Tibial artery (tissue), 4 donors: ENCODE measurements around the gene ITGB7.
A peak's percentile ranks its signal among the peaks of the same experiment; 100 is the strongest.

ENCODE experiments used
- DNase-seq, 2 donors: peaks; one replicate each; pipeline ENCODE4 v3.0.0-alpha.2; 2019
- H3K27ac ChIP-seq, 2 donors: fragments of 200-600 bp; sonication (generic) in 1 of 2; 1 replicate in 1 of 2; 2 replicates in 1 of 2; pipeline ENCODE4 v1.5.1; 2018 to 2019; ENCODE audit warnings: mild to moderate bottlenecking in 1 of 2
- H3K27me3 ChIP-seq, 2 donors: fragments of 200-600 bp; sonication (generic) in 1 of 2; one replicate each; pipeline versions ENCODE4 v1.5.1 to v1.6.0; 2016 to 2019
- H3K36me3 ChIP-seq, 3 donors: fragments of 200-600 bp; sonication (generic) in 2 of 3; one replicate each; pipeline ENCODE4 v1.5.1; 2016 to 2019; ENCODE audit warnings: mild to moderate bottlenecking in 2 of 3
- H3K4me1 ChIP-seq, 4 donors: fragments of 200-600 bp; sonication (generic) in 2 of 4; 1 replicate in 3 of 4; 2 replicates in 1 of 4; pipeline ENCODE4 v1.5.1; 2016 to 2019
- H3K4me3 ChIP-seq, 2 donors: fragments of 200-600 bp; sonication (generic) in 1 of 2; 1 replicate in 1 of 2; 2 replicates in 1 of 2; pipeline ENCODE4 v1.5.1; 2018 to 2019; ENCODE audit warnings: mild to moderate bottlenecking in 2 of 2
- H3K9me3 ChIP-seq, 3 donors: fragments of 200-600 bp; sonication (generic) in 1 of 3; one replicate each; pipeline ENCODE4 v1.5.1; 2016 to 2019
- CTCF ChIP-seq, 2 experiments: fragments of 200-600 bp in 1 of 2; fragments of 450-650 bp in 1 of 2; IDR thresholded peaks; one replicate each; pipeline ENCODE4 v1.5.1; 2017 to 2019; ENCODE audit warnings: antibody characterized with exemption in 2 of 2, mild to moderate bottlenecking in 1 of 2, moderate library complexity in 1 of 2
- intact Hi-C: fragments of 100-400 bp; cut with DNase I; formaldehyde crosslinking; loops from one replicate; pipeline ENCODE4 v1.15.0; 2023; ENCODE audit warnings: low total_unique reads

ITGB7 gene

GRCh38 chr12:53207042-53207441 is at the start of gene ITGB7:
Gene ITGB7, minus strand, starts transcription at chr12:53207251. Its CDS starts 6,808 bp downstream, at chr12:53200443.
- Histone ChIP-seq H3K27ac (peak within 1 kb of the TSS in 1 of 2 donors; percentile 21), H3K9me3 (no peaks in the 10 kb centered on the region), H3K4me1 (peaks cover 0 to 13% (median 4%) of the 10 kb centered on the region in 4 donors), H3K4me3 (no peak within 1 kb of the TSS), H3K36me3 (peaks cover 17 to 27% (median 23%) of the 10 kb centered on the region in 3 donors), H3K27me3 (no peaks in the 10 kb centered on the region)
- intact Hi-C loops = no loop called here
- TF ChIP-seq CTCF (IDR thresholded peaks at IDR 0.05) = no peak
- DNase-seq = peak in 1 of 2 donors; percentile 63

GRCh38 chr12:53255996-53256395 is 48.9 kb upstream of the ITGB7 start:
- Histone ChIP-seq H3K9me3 (no peaks in the 10 kb centered on the region), H3K4me1 (peaks cover 0 to 25% (median 20%) of the 10 kb centered on the region in 4 donors), H3K4me3 (no peak overlapping the region), H3K36me3 (peaks cover 14 to 42% (median 17%) of the 10 kb centered on the region in 3 donors), H3K27me3 (no peaks in the 10 kb centered on the region), H3K27ac (no peak overlapping the region)
- intact Hi-C loops = no loop called here
- TF ChIP-seq CTCF (IDR thresholded peaks at IDR 0.05) = no peak
- no peak for DNase-seq

GRCh38 chr12:53254816-53255545 is 47.9 kb upstream of the ITGB7 start:
- peaks cover 0 to 32% (median 27%) of the 10 kb centered on the region in 4 donors for H3K4me1 ChIP-seq
- no peaks in the 10 kb centered on the region for H3K27me3 ChIP-seq
- H3K27ac ChIP-seq = no peak overlapping the region
- TF ChIP-seq CTCF (IDR thresholded peaks at IDR 0.05) = no peak
- no peak for DNase-seq
- peaks cover 14 to 42% (median 17%) of the 10 kb centered on the region in 3 donors for H3K36me3 ChIP-seq
- H3K9me3 ChIP-seq = no peaks in the 10 kb centered on the region
- no peak overlapping the region for H3K4me3 ChIP-seq
- intact Hi-C loops = no loop called here

- Histone ChIP-seq H3K27me3 (no peaks in the 10 kb centered on the region), H3K36me3 (peaks cover 14 to 42% (median 17%) of the 10 kb centered on the region in 3 donors), H3K4me3 (peak overlapping the region in 1 of 2 donors; percentile 92), H3K27ac (peak overlapping the region; percentile 84 to 93), H3K4me1 (peaks cover 0 to 32% (median 27%) of the 10 kb centered on the region in 4 donors), H3K9me3 (no peaks in the 10 kb centered on the region)
- intact Hi-C loops = loop anchor here (2.0 kb wide), 1 partner anchor 32 kb away; no protein-coding TSS in a partner anchor
- TF ChIP-seq CTCF (IDR thresholded peaks at IDR 0.05) = no peak
- DNase-seq = no peak
Measured at GRCh38 chr12:53253298-53253697, 46.2 kb upstream of the ITGB7 start.

GRCh38 chr12:53252349-53252916 is 45.4 kb upstream of the ITGB7 start:
- peak in 1 of 2 donors; percentile 71 for DNase-seq
- intact Hi-C loops = loop anchor here (2.0 kb wide), 1 partner anchor 32 kb away; no protein-coding TSS in a partner anchor

More at GRCh38 chr12:53252349-53252916, 45.4 kb upstream of the ITGB7 start:
- no peaks in the 10 kb centered on the region for H3K9me3 ChIP-seq
- no peaks in the 10 kb centered on the region for H3K27me3 ChIP-seq
- H3K4me3 ChIP-seq = peak overlapping the region; percentile 92 to 94
- H3K4me1 ChIP-seq = peaks cover 0 to 32% (median 27%) of the 10 kb centered on the region in 4 donors
- no peak for TF ChIP-seq CTCF (IDR thresholded peaks at IDR 0.05)
- peaks cover 14 to 42% (median 17%) of the 10 kb centered on the region in 3 donors for H3K36me3 ChIP-seq
- H3K27ac ChIP-seq = peak overlapping the region; percentile 84 to 93
